Measurements from ENCODE around the gene GALP. TPM values are rescaled to one million over a fixed set of nuclear protein-coding genes. Genes with fewer than 3 reads are reported as not detected.

The GALP gene
- total RNA-seq, 1 donor from 2014 or later = not detected

DNA sequence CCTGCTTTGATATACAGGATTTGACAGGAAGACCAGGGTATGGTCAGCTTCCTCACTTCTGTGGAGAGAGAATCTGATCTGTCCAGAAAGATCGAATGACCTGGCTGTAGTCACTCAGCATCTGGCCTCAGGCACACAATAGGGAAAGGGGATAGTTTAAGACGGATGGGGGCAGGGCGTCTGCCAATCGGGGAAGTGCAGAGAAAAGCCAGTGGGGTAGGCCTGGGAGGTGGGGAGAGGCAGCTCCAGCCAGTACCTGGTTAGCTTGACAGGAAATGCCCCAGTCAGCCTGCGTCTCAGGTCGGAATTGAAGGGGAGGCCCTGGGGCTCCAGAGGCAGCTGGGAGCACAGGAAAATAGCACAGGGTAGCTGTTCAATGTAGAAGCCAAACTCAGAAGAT lies 22.3 kb upstream of the GALP start:
- DNase-seq (ENCODE audit: extremely low spot score, unreplicated experiment) = no peak
- no peak overlapping the region for H3K4me3 Mint-ChIP-seq

DNA sequence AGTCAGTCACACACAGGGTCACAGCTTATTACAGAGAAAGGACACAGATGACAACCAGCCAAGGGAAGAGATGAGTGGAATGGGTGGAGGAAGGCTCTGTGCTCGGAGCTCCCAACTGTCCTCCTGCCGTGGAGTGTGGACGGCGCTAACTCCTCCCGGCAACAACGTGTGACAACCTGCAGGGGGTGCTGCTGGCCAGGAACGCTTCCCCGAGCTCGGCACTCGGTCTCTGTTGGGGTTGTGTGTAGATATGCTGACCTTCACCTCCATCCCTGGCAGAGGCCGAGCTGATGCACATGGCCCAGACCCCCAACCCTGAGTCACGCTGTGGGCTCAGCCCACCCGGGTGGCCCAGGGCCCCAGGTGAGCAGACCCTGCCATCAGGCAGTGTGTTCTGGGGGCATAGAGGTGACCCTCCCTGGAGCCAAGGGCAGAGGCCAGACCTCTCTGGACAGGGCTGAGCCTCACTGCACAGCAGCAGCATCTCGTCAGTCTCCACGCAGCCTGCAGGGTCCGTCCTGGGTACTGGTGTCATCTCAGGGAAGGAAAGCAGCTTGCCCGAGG lies 20.6 kb upstream of the GALP start:
- TF ChIP-seq, protein P1, sequence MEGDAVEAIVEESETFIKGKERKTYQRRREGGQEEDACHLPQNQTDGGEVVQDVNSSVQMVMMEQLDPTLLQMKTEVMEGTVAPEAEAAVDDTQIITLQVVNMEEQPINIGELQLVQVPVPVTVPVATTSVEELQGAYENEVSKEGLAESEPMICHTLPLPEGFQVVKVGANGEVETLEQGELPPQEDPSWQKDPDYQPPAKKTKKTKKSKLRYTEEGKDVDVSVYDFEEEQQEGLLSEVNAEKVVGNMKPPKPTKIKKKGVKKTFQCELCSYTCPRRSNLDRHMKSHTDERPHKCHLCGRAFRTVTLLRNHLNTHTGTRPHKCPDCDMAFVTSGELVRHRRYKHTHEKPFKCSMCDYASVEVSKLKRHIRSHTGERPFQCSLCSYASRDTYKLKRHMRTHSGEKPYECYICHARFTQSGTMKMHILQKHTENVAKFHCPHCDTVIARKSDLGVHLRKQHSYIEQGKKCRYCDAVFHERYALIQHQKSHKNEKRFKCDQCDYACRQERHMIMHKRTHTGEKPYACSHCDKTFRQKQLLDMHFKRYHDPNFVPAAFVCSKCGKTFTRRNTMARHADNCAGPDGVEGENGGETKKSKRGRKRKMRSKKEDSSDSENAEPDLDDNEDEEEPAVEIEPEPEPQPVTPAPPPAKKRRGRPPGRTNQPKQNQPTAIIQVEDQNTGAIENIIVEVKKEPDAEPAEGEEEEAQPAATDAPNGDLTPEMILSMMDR (conservative IDR thresholded peaks at IDR 0.05) = peak; percentile 60
- DNase-seq (ENCODE audit: extremely low spot score, unreplicated experiment) = no peak
- Mint-ChIP-seq H3K9me3 (no peaks in the 10 kb centered on the region), H3K27me3 (peaks cover 3% of the 10 kb centered on the region), H3K36me3 (peaks cover 31% of the 10 kb centered on the region), H3K4me3 (no peak overlapping the region), H3K4me1 (ENCODE audit: unreplicated experiment) (peaks cover 17% of the 10 kb centered on the region), H3K27ac (no peak overlapping the region)

More for the DNA sequence above, 22.3 kb upstream of the GALP start:
- Mint-ChIP-seq H3K4me1 (ENCODE audit: unreplicated experiment) (peaks cover 17% of the 10 kb centered on the region), H3K27me3 (no peaks in the 10 kb centered on the region), H3K36me3 (peaks cover 32% of the 10 kb centered on the region), H3K27ac (no peak overlapping the region), H3K9me3 (no peaks in the 10 kb centered on the region)
- TF ChIP-seq, protein P1 (conservative IDR thresholded peaks at IDR 0.05) = no peak

DNA sequence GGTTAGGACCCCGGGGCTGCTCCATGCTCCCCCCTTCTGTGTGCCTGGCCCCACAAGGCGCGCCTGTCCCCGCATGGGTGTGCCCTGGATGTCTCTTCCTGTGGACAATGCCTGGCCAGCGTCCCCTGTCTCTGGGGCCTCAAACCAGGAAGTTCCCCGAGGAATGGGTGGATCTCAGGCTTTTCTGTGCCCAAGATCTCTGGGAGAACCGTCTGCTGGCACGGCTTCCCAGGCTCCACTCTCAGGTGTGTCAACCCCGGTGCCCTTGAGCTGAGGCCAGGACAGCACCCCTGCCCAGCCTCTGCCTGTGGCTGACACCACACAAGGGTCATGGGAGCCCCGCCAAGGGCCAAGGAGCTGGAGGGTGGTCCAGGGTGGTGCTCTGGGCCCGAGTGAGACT lies 19.0 kb upstream of the GALP start:
- H3K27me3 Mint-ChIP-seq = peaks cover 3% of the 10 kb centered on the region
- no peak for DNase-seq (ENCODE audit: extremely low spot score, unreplicated experiment)
- TF ChIP-seq, protein P1 (conservative IDR thresholded peaks at IDR 0.05) = no peak

DNA sequence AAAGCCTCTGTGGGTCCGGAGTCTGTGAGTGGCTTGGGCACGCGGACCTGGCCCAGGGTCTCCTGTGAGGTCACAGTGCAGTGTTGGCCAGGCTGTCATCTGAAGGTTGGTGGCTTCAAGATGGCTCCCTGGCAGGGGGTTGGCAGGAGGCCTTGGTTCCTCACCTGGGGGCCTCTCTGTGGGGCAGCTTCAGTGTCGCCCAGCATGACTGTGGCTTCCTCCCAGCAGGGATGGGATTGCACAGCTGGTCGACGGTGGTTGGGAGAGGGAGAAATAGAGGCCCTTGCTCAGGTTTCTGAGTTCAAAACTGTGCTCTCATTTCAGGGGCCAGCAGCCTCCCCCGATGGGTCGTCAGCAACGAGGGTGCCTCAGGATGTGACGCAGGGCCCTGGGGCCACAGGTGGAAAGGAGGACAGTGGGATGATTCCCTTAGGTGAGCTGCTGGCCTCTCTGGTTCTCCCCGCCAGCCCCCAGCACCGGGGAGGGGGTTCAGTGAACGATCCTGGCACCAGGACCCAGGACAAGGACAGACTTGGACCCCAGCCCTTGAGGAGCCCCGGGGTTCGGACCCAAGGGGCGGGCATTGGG lies 17.5 kb upstream of the GALP start:
- TF ChIP-seq, protein P1 (conservative IDR thresholded peaks at IDR 0.05) = no peak
- no peak for DNase-seq (ENCODE audit: extremely low spot score, unreplicated experiment)
- Mint-ChIP-seq H3K36me3 (peaks cover 27% of the 10 kb centered on the region), H3K27ac (no peak overlapping the region), H3K4me1 (ENCODE audit: unreplicated experiment) (peaks cover 8% of the 10 kb centered on the region), H3K4me3 (no peak overlapping the region), H3K9me3 (no peaks in the 10 kb centered on the region), H3K27me3 (peaks cover 3% of the 10 kb centered on the region)

More for the DNA sequence above, 19.0 kb upstream of the GALP start:
- H3K4me3 Mint-ChIP-seq = no peak overlapping the region
- peaks cover 17% of the 10 kb centered on the region for H3K4me1 Mint-ChIP-seq (ENCODE audit: unreplicated experiment)
- H3K9me3 Mint-ChIP-seq = no peaks in the 10 kb centered on the region
- H3K36me3 Mint-ChIP-seq = peaks cover 27% of the 10 kb centered on the region
- H3K27ac Mint-ChIP-seq = no peak overlapping the region

DNA sequence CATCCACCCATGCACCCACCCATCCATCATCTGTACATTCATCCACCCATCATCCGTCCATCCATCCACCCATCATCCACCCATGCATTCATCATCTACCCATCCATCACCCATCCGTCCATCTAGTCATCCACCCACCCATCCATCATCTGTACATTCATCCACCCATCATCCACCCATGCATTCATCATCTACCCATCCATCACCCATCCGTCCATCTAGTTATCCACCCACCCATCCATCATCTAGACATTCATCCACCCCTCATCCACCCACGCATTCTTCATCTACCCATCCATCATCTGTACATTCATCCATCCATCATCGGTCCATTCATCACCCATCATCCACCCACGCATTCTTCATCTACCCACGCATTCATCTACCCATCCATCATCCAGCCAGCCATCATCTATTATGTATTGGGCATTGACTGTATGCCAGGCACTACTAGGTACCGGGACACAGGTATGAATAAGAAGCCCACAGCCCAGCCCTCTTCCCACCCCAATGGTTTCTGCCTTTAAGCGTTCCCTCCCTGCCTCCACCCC lies 16.7 kb upstream of the GALP start:
- DNase-seq (ENCODE audit: extremely low spot score, unreplicated experiment) = no peak
- H3K36me3 Mint-ChIP-seq = peaks cover 19% of the 10 kb centered on the region
- no peaks in the 10 kb centered on the region for H3K9me3 Mint-ChIP-seq
- no peak overlapping the region for H3K27ac Mint-ChIP-seq
- H3K4me3 Mint-ChIP-seq = no peak overlapping the region
- TF ChIP-seq, protein P1 (conservative IDR thresholded peaks at IDR 0.05) = no peak
- peaks cover 3% of the 10 kb centered on the region for H3K27me3 Mint-ChIP-seq
- H3K4me1 Mint-ChIP-seq (ENCODE audit: unreplicated experiment) = no peaks in the 10 kb centered on the region
